Stimulated activated memory B cell treated with anti-CD40 and anti-IgM and Interleukin-4, amounts not matched to agents 10 μg/mL and 1 μg/mL and 100 μg/mL, for 72 hours (primary cell): ENCODE results near the gene MBOAT1.
"Not testable (repeated sequence)": the region's sequence is repeated elsewhere in the genome, so short reads cannot be mapped to it uniquely, and the experiment has no call there.

ENCODE experiments used
- ATAC-seq: fragments of 150-1000 bp; cut with Tn5 transposase; 2 replicates; pipeline ENCODE4 v1.10.0; 2021
- H3K27ac Mint-ChIP-seq: one replicate; pipeline ENCODE4 v1.8.0; 2022; ENCODE audit warnings: mild to moderate bottlenecking, mixed read lengths
- H3K27me3 Mint-ChIP-seq: one replicate; pipeline ENCODE4 v1.8.0; 2022; ENCODE audit warnings: mixed read lengths
- H3K36me3 Mint-ChIP-seq: one replicate; pipeline ENCODE4 v1.8.0; 2022; ENCODE audit warnings: mixed read lengths
- H3K4me1 Mint-ChIP-seq: one replicate; pipeline ENCODE4 v1.8.0; 2022; ENCODE audit warnings: mixed read lengths
- H3K4me3 Mint-ChIP-seq: one replicate; pipeline ENCODE4 v1.8.0; 2022; ENCODE audit warnings: mild to moderate bottlenecking, moderate library complexity, mixed read lengths
- H3K9me3 Mint-ChIP-seq: one replicate; pipeline ENCODE4 v1.8.0; 2022; ENCODE audit warnings: mixed read lengths

MBOAT1 gene

GRCh38 chr6:20200761-20201630, 11.3 kb downstream of the MBOAT1 start:
- Mint-ChIP-seq H3K27me3 (peaks cover 5% of the 10 kb centered on the region), H3K27ac (no peak overlapping the region), H3K36me3 (no peaks in the 10 kb centered on the region), H3K9me3 (no peaks in the 10 kb centered on the region), H3K4me3 (no peak overlapping the region), H3K4me1 (peaks cover 2% of the 10 kb centered on the region)
- ATAC-seq: no peak

GRCh38 chr6:20198775-20199174, 13.5 kb downstream of the MBOAT1 start:
- H3K9me3 Mint-ChIP-seq: no peaks in the 10 kb centered on the region

GRCh38 chr6:20198156-20198774, 14.0 kb downstream of the MBOAT1 start:
- peaks cover 8% of the 10 kb centered on the region for H3K27me3 Mint-ChIP-seq
- H3K36me3 Mint-ChIP-seq: no peaks in the 10 kb centered on the region

More at GRCh38 chr6:20198775-20199174, 13.5 kb downstream of the MBOAT1 start:
- Mint-ChIP-seq H3K4me1 (no peaks in the 10 kb centered on the region), H3K36me3 (no peaks in the 10 kb centered on the region), H3K27ac (no peak overlapping the region), H3K4me3 (no peak overlapping the region), H3K27me3 (peaks cover 8% of the 10 kb centered on the region)
- no peak for ATAC-seq

GRCh38 chr6:20197251-20197650, 15.0 kb downstream of the MBOAT1 start:
- Mint-ChIP-seq H3K36me3 (no peaks in the 10 kb centered on the region), H3K4me3 (no peak overlapping the region), H3K27me3 (peaks cover 8% of the 10 kb centered on the region), H3K9me3 (no peaks in the 10 kb centered on the region), H3K4me1 (no peaks in the 10 kb centered on the region), H3K27ac (no peak overlapping the region)
- ATAC-seq: no peak

More at GRCh38 chr6:20198156-20198774, 14.0 kb downstream of the MBOAT1 start:
- no peak for ATAC-seq
- Mint-ChIP-seq H3K27ac (no peak overlapping the region), H3K4me3 (no peak overlapping the region), H3K4me1 (no peaks in the 10 kb centered on the region), H3K9me3 (no peaks in the 10 kb centered on the region)

- no peak overlapping the region for H3K4me3 Mint-ChIP-seq
- no peak overlapping the region for H3K27ac Mint-ChIP-seq
- no peak for ATAC-seq
- no peaks in the 10 kb centered on the region for H3K4me1 Mint-ChIP-seq
- peaks cover 7% of the 10 kb centered on the region for H3K9me3 Mint-ChIP-seq
- no peaks in the 10 kb centered on the region for H3K36me3 Mint-ChIP-seq
- H3K27me3 Mint-ChIP-seq: peaks cover 8% of the 10 kb centered on the region
Observed at GRCh38 chr6:20192625-20193024, 19.6 kb downstream of the MBOAT1 start.

GRCh38 chr6:20191992-20192391, 20.3 kb downstream of the MBOAT1 start:
- Mint-ChIP-seq H3K4me3 (no peak overlapping the region), H3K9me3 (peaks cover 9% of the 10 kb centered on the region), H3K36me3 (no peaks in the 10 kb centered on the region), H3K27me3 (peaks cover 8% of the 10 kb centered on the region), H3K4me1 (no peaks in the 10 kb centered on the region), H3K27ac (no peak overlapping the region)
- ATAC-seq: no peak

GRCh38 chr6:20188630-20189075, 23.6 kb downstream of the MBOAT1 start:
- Mint-ChIP-seq H3K4me3 (no peak overlapping the region), H3K9me3 (peaks cover 9% of the 10 kb centered on the region), H3K36me3 (no peaks in the 10 kb centered on the region), H3K27me3 (no peaks in the 10 kb centered on the region), H3K27ac (no peak overlapping the region), H3K4me1 (no peaks in the 10 kb centered on the region)
- no peak for ATAC-seq

- no peaks in the 10 kb centered on the region for H3K4me1 Mint-ChIP-seq
- peaks cover 15% of the 10 kb centered on the region for H3K9me3 Mint-ChIP-seq
- no peak for ATAC-seq
- H3K27ac Mint-ChIP-seq: no peak overlapping the region
- H3K36me3 Mint-ChIP-seq: peaks cover 6% of the 10 kb centered on the region
- H3K4me3 Mint-ChIP-seq: no peak overlapping the region
- H3K27me3 Mint-ChIP-seq: no peaks in the 10 kb centered on the region
Observed at GRCh38 chr6:20186981-20187380, 25.3 kb downstream of the MBOAT1 start.

GRCh38 chr6:20183706-20184105, 28.6 kb downstream of the MBOAT1 start:
- Mint-ChIP-seq H3K4me1 (no peaks in the 10 kb centered on the region), H3K9me3 (peaks cover 11% of the 10 kb centered on the region)

GRCh38 chr6:20182926-20183521, 29.2 kb downstream of the MBOAT1 start:
- Mint-ChIP-seq H3K27ac (no peak overlapping the region), H3K36me3 (peaks cover 6% of the 10 kb centered on the region), H3K27me3 (no peaks in the 10 kb centered on the region), H3K9me3 (peaks cover 11% of the 10 kb centered on the region), H3K4me1 (no peaks in the 10 kb centered on the region), H3K4me3 (no peak overlapping the region)
- no peak for ATAC-seq

More at GRCh38 chr6:20183706-20184105, 28.6 kb downstream of the MBOAT1 start:
- Mint-ChIP-seq H3K27ac (no peak overlapping the region), H3K4me3 (no peak overlapping the region), H3K27me3 (no peaks in the 10 kb centered on the region), H3K36me3 (peaks cover 6% of the 10 kb centered on the region)
- no peak for ATAC-seq

GRCh38 chr6:20182069-20182468, 30.2 kb downstream of the MBOAT1 start:
- ATAC-seq: no peak
- H3K27me3 Mint-ChIP-seq: no peaks in the 10 kb centered on the region
- no peaks in the 10 kb centered on the region for H3K4me1 Mint-ChIP-seq
- H3K36me3 Mint-ChIP-seq: peaks cover 6% of the 10 kb centered on the region
- peaks cover 6% of the 10 kb centered on the region for H3K9me3 Mint-ChIP-seq
- H3K4me3 Mint-ChIP-seq: no peak overlapping the region
- no peak overlapping the region for H3K27ac Mint-ChIP-seq

- Mint-ChIP-seq H3K27me3 (no peaks in the 10 kb centered on the region), H3K36me3 (peaks cover 6% of the 10 kb centered on the region)
- ATAC-seq: no peak
Observed at GRCh38 chr6:20180935-20181334, 31.3 kb downstream of the MBOAT1 start.

GRCh38 chr6:20179287-20180045, 32.8 kb downstream of the MBOAT1 start:
- not testable (repeated sequence) for H3K27me3 Mint-ChIP-seq, H3K4me3 Mint-ChIP-seq, ATAC-seq, H3K36me3 Mint-ChIP-seq, H3K27ac Mint-ChIP-seq, H3K9me3 Mint-ChIP-seq, H3K4me1 Mint-ChIP-seq

More at GRCh38 chr6:20180935-20181334, 31.3 kb downstream of the MBOAT1 start:
- Mint-ChIP-seq H3K27ac (no peak overlapping the region), H3K4me3 (no peak overlapping the region), H3K4me1 (no peaks in the 10 kb centered on the region), H3K9me3 (peaks cover 6% of the 10 kb centered on the region)

- H3K9me3 Mint-ChIP-seq: peaks cover 6% of the 10 kb centered on the region
- H3K27ac Mint-ChIP-seq: no peak overlapping the region
Observed at GRCh38 chr6:20178327-20178726, 33.9 kb downstream of the MBOAT1 start.

More at GRCh38 chr6:20178327-20178726, 33.9 kb downstream of the MBOAT1 start:
- peaks cover 6% of the 10 kb centered on the region for H3K36me3 Mint-ChIP-seq
- H3K4me1 Mint-ChIP-seq: peaks cover 11% of the 10 kb centered on the region
- ATAC-seq: no peak
- H3K4me3 Mint-ChIP-seq: no peak overlapping the region
- no peaks in the 10 kb centered on the region for H3K27me3 Mint-ChIP-seq
